Fibroblast of lung (primary cell): ENCODE results near the gene RPL41. TPM values are rescaled to one million over a fixed set of nuclear protein-coding genes. Genes with fewer than 3 reads are reported as not detected.

Experiments used
- DNase-seq, 2 donors: peaks; one replicate each; pipeline versions ENCODE4 v3.0.0 to v3.0.0-alpha.2; 2010; ENCODE audit warnings: low read depth in 2 of 2
- H2AFZ ChIP-seq: 2 replicates; pipeline ENCODE4 v1.5.1; 2012; ENCODE audit warnings: low read length, control low read depth, inconsistent platforms
- H3K27ac ChIP-seq: 2 replicates; pipeline ENCODE4 v1.5.1; 2011; ENCODE audit warnings: low read length, control low read depth; ENCODE audit not compliant: insufficient read depth
- H3K27me3 ChIP-seq: 2 replicates; pipeline ENCODE4 v1.5.1; 2011; ENCODE audit warnings: mild to moderate bottlenecking, low read length; ENCODE audit not compliant: control insufficient read depth, insufficient read depth
- H3K36me3 ChIP-seq: 2 replicates; pipeline ENCODE4 v1.5.1; 2011; ENCODE audit warnings: low read length; ENCODE audit not compliant: control insufficient read depth, insufficient read depth
- H3K4me1 ChIP-seq: 2 replicates; pipeline ENCODE4 v1.5.1; 2011; ENCODE audit warnings: low read length; ENCODE audit not compliant: control insufficient read depth, insufficient read depth; ENCODE audit errors: extremely low read depth
- H3K4me2 ChIP-seq: 2 replicates; pipeline ENCODE4 v1.5.1; 2011; ENCODE audit warnings: low read length, control low read depth; ENCODE audit not compliant: insufficient read depth; ENCODE audit errors: extremely low read depth
- H3K4me3 ChIP-seq, 4 experiments: fragments of 200-600 bp in 1 of 4; sonication (generic) in 1 of 4; replicated peaks in 1 of 4; 2 replicates each; pipeline ENCODE4 v1.5.1; 2011 to 2016; ENCODE audit warnings: low read length in 4 of 4, low read depth in 3 of 4, mild to moderate bottlenecking in 3 of 4, control low read depth in 2 of 4, inconsistent platforms in 1 of 4, mixed read lengths in 1 of 4; ENCODE audit not compliant: insufficient read depth in 1 of 4; ENCODE audit errors: control extremely low read depth in 1 of 4
- H3K79me2 ChIP-seq: 2 replicates; pipeline ENCODE4 v1.5.1; 2012; ENCODE audit warnings: mild to moderate bottlenecking, low read length, inconsistent platforms; ENCODE audit not compliant: control insufficient read depth, insufficient read depth
- H3K9ac ChIP-seq: 2 replicates; pipeline ENCODE4 v1.5.1; 2011; ENCODE audit warnings: mild to moderate bottlenecking, low read length, control low read depth; ENCODE audit not compliant: insufficient read depth
- H3K9me3 ChIP-seq: 2 replicates; pipeline ENCODE4 v1.5.1; 2012; ENCODE audit warnings: low read depth, low read length; ENCODE audit not compliant: control insufficient read depth, insufficient read depth
- H4K20me1 ChIP-seq: 2 replicates; pipeline ENCODE4 v1.5.1; 2011; ENCODE audit warnings: low read length; ENCODE audit not compliant: control insufficient read depth, insufficient read depth; ENCODE audit errors: extremely low read depth
- EZH2 ChIP-seq: IDR thresholded peaks from 2 replicates; pipeline ENCODE4 v1.5.1; 2012; ENCODE audit warnings: low read length, control low read depth, mild to moderate bottlenecking; ENCODE audit errors: missing control alignments
- polyA plus RNA-seq, 2 donors: library from polyadenylated mRNA; depleted of rRNA in 1 of 2; stranded (reverse) in 1 of 2; unstranded in 1 of 2; fragments of >200 nt; gene quantifications; 2 replicates each; pipeline ENCODE4 v1.2.1, GENCODE V29; 2011 to 2012; ENCODE audit warnings: missing spikeins in 1 of 2
- total RNA-seq: library from RNA; depleted of rRNA; stranded (reverse); fragments of >200 nt; gene quantifications from 2 replicates; pipeline ENCODE4 v1.2.1, GENCODE V29; 2014
- TF ChIP-seq, protein P1 (sequence below), 2 donors: IDR thresholded peaks in 1 of 2; conservative IDR thresholded peaks in 1 of 2; 1 replicate in 1 of 2; 2 replicates in 1 of 2; pipeline ENCODE4 v1.5.1; 2011 to 2012; ENCODE audit warnings: low read length in 2 of 2, control low read depth in 1 of 2, inconsistent platforms in 1 of 2, low read depth in 1 of 2, mild to moderate bottlenecking in 1 of 2

Gene RPL41
- total and polyA plus RNA-seq, 2 donors (not counting 1 experiment from before 2014, with no cell fraction given): 2,664 to 6,961 TPM

GRCh38 chr12:56159482-56160192, 43.2 kb downstream of the RPL41 start:
- H3K27ac ChIP-seq: peak overlapping the region; percentile 95
- DNase-seq: no peak
- TF ChIP-seq EZH2: no peak
- TF ChIP-seq, protein P1, sequence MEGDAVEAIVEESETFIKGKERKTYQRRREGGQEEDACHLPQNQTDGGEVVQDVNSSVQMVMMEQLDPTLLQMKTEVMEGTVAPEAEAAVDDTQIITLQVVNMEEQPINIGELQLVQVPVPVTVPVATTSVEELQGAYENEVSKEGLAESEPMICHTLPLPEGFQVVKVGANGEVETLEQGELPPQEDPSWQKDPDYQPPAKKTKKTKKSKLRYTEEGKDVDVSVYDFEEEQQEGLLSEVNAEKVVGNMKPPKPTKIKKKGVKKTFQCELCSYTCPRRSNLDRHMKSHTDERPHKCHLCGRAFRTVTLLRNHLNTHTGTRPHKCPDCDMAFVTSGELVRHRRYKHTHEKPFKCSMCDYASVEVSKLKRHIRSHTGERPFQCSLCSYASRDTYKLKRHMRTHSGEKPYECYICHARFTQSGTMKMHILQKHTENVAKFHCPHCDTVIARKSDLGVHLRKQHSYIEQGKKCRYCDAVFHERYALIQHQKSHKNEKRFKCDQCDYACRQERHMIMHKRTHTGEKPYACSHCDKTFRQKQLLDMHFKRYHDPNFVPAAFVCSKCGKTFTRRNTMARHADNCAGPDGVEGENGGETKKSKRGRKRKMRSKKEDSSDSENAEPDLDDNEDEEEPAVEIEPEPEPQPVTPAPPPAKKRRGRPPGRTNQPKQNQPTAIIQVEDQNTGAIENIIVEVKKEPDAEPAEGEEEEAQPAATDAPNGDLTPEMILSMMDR (conservative IDR thresholded peaks at IDR 0.05 in 1 of 2, IDR thresholded peaks at IDR 0.05 in 1 of 2; ENCODE audit: low read depth in 1 of 2, low read length in 2 of 2): no peak
- H3K4me2 ChIP-seq: peak overlapping the region; percentile 90
- H3K27me3 ChIP-seq: no peaks in the 10 kb centered on the region
- H3K4me3 ChIP-seq: peak overlapping the region; percentile 53 to 97 (median 74)
- H3K4me1 ChIP-seq: peaks cover 14% of the 10 kb centered on the region
- no peaks in the 10 kb centered on the region for H3K9me3 ChIP-seq
- H3K36me3 ChIP-seq: peaks cover 28% of the 10 kb centered on the region
- no peak overlapping the region for H2AFZ ChIP-seq
- peaks cover 39% of the 10 kb centered on the region for H3K79me2 ChIP-seq
- H3K9ac ChIP-seq: peak overlapping the region; percentile 88
- peaks cover 1% of the 10 kb centered on the region for H4K20me1 ChIP-seq

DNA sequence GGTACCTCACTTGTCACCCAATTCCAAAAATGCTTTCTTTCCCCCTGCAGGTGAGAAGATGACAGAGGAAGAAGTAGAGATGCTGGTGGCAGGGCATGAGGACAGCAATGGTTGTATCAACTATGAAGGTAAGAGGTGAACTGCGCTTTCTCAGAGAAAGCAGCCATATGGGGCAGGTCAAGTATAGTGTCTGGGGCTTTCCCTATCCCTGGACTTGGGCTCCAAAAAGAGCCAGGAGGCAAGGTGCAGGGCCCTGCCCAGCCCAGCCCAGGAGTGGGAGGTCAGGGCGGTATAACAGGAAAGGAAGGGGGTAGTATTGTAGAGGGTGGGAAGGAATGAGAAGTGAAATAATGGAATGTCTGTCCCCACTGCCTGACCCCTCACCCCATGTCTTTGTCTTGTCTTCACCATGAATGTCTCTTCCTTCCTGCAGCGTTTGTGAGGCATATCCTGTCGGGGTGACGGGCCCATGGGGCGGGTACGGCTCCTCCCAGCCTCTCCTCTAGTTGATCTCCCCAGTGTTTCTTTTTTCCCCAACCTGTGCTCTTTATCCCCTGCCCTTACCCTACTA, 43.8 kb downstream of the RPL41 start:
- no peak overlapping the region for H2AFZ ChIP-seq
- peaks cover 1% of the 10 kb centered on the region for H4K20me1 ChIP-seq
- TF ChIP-seq EZH2: no peak
- TF ChIP-seq, protein P1 (conservative IDR thresholded peaks at IDR 0.05 in 1 of 2, IDR thresholded peaks at IDR 0.05 in 1 of 2; ENCODE audit: low read depth in 1 of 2, low read length in 2 of 2): no peak
- peak overlapping the region; percentile 88 for H3K9ac ChIP-seq
- peaks cover 14% of the 10 kb centered on the region for H3K4me1 ChIP-seq
- H3K9me3 ChIP-seq: no peaks in the 10 kb centered on the region
- peaks cover 28% of the 10 kb centered on the region for H3K36me3 ChIP-seq
- no peaks in the 10 kb centered on the region for H3K27me3 ChIP-seq
- peak in 1 of 2 donors; percentile 37 for DNase-seq
- peak overlapping the region; percentile 53 to 97 (median 74) for H3K4me3 ChIP-seq
- H3K27ac ChIP-seq: peak overlapping the region; percentile 95
- H3K4me2 ChIP-seq: peak overlapping the region; percentile 90
- peaks cover 39% of the 10 kb centered on the region for H3K79me2 ChIP-seq

DNA sequence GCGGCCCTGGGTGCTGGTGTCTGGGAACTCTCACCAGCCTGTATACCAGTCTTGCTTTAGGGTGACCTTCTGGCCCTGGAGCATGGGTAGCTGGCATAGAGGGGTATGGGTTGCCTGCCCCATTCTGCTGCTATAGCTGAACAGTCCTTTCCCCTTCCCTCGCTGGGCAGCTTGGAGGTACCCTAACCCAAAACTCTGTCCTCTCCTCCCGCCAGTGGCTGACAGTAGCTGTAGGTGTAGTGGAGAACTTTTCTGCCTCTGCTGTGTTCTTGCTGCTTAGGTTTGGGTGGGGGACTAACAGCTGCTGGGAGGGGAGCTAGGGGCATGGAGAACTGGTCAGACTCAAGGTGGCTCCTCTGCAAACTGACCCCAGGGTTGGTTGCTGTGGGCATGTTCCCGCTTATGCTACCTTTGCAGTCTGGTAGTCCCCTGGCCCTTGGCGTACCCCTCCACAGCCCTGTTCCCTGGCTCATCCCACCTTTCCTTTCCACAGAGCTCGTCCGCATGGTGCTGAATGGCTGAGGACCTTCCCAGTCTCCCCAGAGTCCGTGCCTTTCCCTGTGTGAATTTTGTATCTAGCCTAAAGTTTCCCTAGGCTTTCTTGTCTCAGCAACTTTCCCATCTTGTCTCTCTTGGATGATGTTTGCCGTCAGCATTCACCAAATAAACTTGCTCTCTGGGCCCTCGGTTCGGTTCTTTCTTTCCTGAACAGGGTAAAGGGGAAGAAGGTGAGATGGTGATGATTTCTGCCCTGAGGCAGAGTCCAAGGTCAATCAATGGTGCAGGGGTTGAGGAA, 44.7 kb downstream of the RPL41 start:
- H3K27ac ChIP-seq: peak overlapping the region; percentile 95
- H2AFZ ChIP-seq: no peak overlapping the region
- DNase-seq: no peak
- H3K4me3 ChIP-seq: peak overlapping the region; percentile 53 to 97 (median 74)
- peaks cover 14% of the 10 kb centered on the region for H3K4me1 ChIP-seq
- H3K9ac ChIP-seq: peak overlapping the region; percentile 21
- no peaks in the 10 kb centered on the region for H3K9me3 ChIP-seq
- peak overlapping the region; percentile 90 for H3K4me2 ChIP-seq
- H3K36me3 ChIP-seq: peaks cover 34% of the 10 kb centered on the region
- H3K79me2 ChIP-seq: peaks cover 39% of the 10 kb centered on the region
- TF ChIP-seq, protein P1 (conservative IDR thresholded peaks at IDR 0.05 in 1 of 2, IDR thresholded peaks at IDR 0.05 in 1 of 2; ENCODE audit: low read depth in 1 of 2, low read length in 2 of 2): no peak
- TF ChIP-seq EZH2: no peak
- H4K20me1 ChIP-seq: peaks cover 1% of the 10 kb centered on the region
- no peaks in the 10 kb centered on the region for H3K27me3 ChIP-seq
